OCI-LY1 (cell line): ENCODE measurements around the gene BTLA.
"Not testable (repeated sequence)": the region's sequence is repeated elsewhere in the genome, so short reads cannot be mapped to it uniquely, and the experiment has no call there.

ENCODE experiments used
- H2AFZ ChIP-seq: fragments of 200-600 bp; sonication (generic), shearing (Covaris generic); 2 replicates; pipeline ENCODE4 v1.6.0; 2014; ENCODE audit warnings: antibody characterized with exemption, mild to moderate bottlenecking, low read length
- H3F3A ChIP-seq: fragments of 200-600 bp; sonication (generic), shearing (Covaris generic); 2 replicates; pipeline ENCODE4 v1.6.0; 2014; ENCODE audit warnings: mild to moderate bottlenecking, antibody characterized with exemption, low read length, moderate library complexity; ENCODE audit not compliant: insufficient read depth
- H3K27ac ChIP-seq: fragments of 200-600 bp; sonication (generic); 2 replicates; pipeline ENCODE4 v1.5.1; 2014; ENCODE audit warnings: low read length, mixed run types, mild to moderate bottlenecking, low read depth; ENCODE audit not compliant: poor library complexity, severe bottlenecking
- H3K27me3 ChIP-seq: fragments of 200-600 bp; sonication (generic); 2 replicates; pipeline ENCODE4 v1.6.0; 2014; ENCODE audit warnings: antibody characterized with exemption, mild to moderate bottlenecking, low read length, moderate library complexity; ENCODE audit not compliant: insufficient read depth
- H3K36me3 ChIP-seq: fragments of 200-600 bp; sonication (generic); 2 replicates; pipeline ENCODE4 v1.6.1; 2014; ENCODE audit warnings: mild to moderate bottlenecking, antibody characterized with exemption, low read length, moderate library complexity, mixed read lengths; ENCODE audit not compliant: insufficient read depth
- H3K4me1 ChIP-seq: fragments of 200-600 bp; sonication (generic); 2 replicates; pipeline ENCODE4 v1.5.1; 2014; ENCODE audit warnings: mild to moderate bottlenecking, low read length, moderate library complexity; ENCODE audit not compliant: insufficient read depth, severe bottlenecking
- H3K4me2 ChIP-seq: fragments of 200-600 bp; sonication (generic), shearing (Covaris generic); 2 replicates; pipeline ENCODE4 v1.6.1; 2014; ENCODE audit warnings: low read length
- H3K4me3 ChIP-seq: fragments of 200-600 bp; sonication (generic); 2 replicates; pipeline ENCODE4 v1.5.1; 2014; ENCODE audit warnings: low read length, low read depth, mild to moderate bottlenecking, mixed read lengths; ENCODE audit not compliant: poor library complexity, severe bottlenecking
- H3K79me2 ChIP-seq: fragments of 200-600 bp; shearing (Covaris generic); 2 replicates; pipeline ENCODE4 v1.6.1; 2016; ENCODE audit warnings: mixed run types, low read length, mixed read lengths; ENCODE audit not compliant: insufficient read depth
- H3K9ac ChIP-seq: fragments of 200-600 bp; sonication (generic), shearing (Covaris generic); 2 replicates; pipeline ENCODE4 v1.6.1; 2014; ENCODE audit warnings: mild to moderate bottlenecking, low read length, mixed read lengths
- H3K9me2 ChIP-seq: fragments of 200-600 bp; sonication (generic), shearing (Covaris generic); 2 replicates; pipeline ENCODE4 v1.6.1; 2014; ENCODE audit warnings: low read depth, mild to moderate bottlenecking, low read length, mixed read lengths
- H3K9me3 ChIP-seq: fragments of 200-600 bp; shearing (Covaris generic); 2 replicates; pipeline ENCODE4 v1.6.1; 2014; ENCODE audit warnings: low read length, mixed read lengths
- H4K20me1 ChIP-seq: fragments of 200-600 bp; sonication (generic), shearing (Covaris generic); 2 replicates; pipeline ENCODE4 v1.6.0; 2016; ENCODE audit warnings: mild to moderate bottlenecking, low read length; ENCODE audit not compliant: insufficient read depth
- EZH2 ChIP-seq: fragments of 200-600 bp; sonication (generic), shearing (Covaris generic); IDR thresholded peaks from 2 replicates; pipeline ENCODE4 v1.8.0; 2017; ENCODE audit warnings: borderline replicate concordance, mixed run types, mild to moderate bottlenecking, antibody characterized with exemption, low read length, moderate library complexity, mixed read lengths
- TF ChIP-seq, protein P1 (sequence below): fragments of 200-600 bp; sonication (generic), shearing (Covaris generic); IDR thresholded peaks from 2 replicates; pipeline ENCODE4 v1.5.1; 2017; ENCODE audit warnings: mild to moderate bottlenecking, antibody characterized with exemption, low read length, moderate library complexity, mixed read lengths

The BTLA gene

DNA sequence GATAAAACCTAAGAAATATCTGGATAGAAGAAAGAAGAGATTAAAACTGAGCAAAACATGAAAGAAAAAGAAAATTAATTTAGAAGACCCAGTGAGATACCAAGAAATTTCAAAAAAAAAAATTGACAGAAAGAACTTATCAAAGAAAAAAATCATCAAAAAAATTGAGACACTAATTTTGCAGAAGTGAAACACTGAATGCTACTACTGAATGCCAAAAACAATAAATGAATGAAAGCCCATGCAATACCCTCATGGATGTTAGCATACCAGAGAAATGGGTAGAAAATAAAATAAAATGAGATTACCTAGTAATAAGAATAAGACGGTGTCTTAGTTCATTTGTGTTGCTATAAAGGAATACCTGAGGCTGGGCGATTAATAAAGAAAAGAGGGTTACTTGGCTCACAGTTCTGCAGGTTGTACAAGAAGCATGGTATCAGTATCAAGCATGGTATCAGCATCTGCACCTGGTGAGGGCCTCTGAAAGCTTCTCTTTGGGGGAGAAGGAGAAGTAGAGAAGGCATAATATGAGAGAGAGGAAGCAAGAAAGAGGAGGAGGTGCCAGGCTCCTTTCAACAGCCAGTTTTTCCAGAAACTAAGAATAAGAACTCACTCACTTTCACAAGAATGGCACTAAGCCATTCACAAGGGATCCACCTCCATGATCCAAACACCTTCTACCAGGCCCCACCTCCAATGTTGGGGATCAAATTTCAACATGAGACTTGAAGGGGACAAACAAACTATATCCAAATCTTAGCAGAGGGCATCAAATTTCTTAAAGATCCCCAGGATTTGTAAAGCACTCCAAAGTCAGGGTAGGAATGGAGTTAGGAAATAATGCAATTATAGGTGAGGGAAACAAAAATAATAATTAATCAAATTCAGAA lies 73.2 kb downstream of the BTLA start:
- peaks cover 12% of the 10 kb centered on the region for H3K4me1 ChIP-seq
- H3F3A ChIP-seq, result no peaks in the 10 kb centered on the region
- H3K79me2 ChIP-seq, result no peaks in the 10 kb centered on the region
- H2AFZ ChIP-seq, result no peak overlapping the region
- peak overlapping the region; percentile 46 for H3K27ac ChIP-seq
- H3K9me3 ChIP-seq, result no peaks in the 10 kb centered on the region
- H3K9me2 ChIP-seq, result no peaks in the 10 kb centered on the region
- H3K36me3 ChIP-seq, result no peaks in the 10 kb centered on the region
- no peak overlapping the region for H3K4me2 ChIP-seq
- no peaks in the 10 kb centered on the region for H4K20me1 ChIP-seq
- no peak overlapping the region for H3K9ac ChIP-seq
- no peaks in the 10 kb centered on the region for H3K27me3 ChIP-seq
- H3K4me3 ChIP-seq, result no peak overlapping the region
- TF ChIP-seq EZH2, result no peak
- TF ChIP-seq, protein P1, sequence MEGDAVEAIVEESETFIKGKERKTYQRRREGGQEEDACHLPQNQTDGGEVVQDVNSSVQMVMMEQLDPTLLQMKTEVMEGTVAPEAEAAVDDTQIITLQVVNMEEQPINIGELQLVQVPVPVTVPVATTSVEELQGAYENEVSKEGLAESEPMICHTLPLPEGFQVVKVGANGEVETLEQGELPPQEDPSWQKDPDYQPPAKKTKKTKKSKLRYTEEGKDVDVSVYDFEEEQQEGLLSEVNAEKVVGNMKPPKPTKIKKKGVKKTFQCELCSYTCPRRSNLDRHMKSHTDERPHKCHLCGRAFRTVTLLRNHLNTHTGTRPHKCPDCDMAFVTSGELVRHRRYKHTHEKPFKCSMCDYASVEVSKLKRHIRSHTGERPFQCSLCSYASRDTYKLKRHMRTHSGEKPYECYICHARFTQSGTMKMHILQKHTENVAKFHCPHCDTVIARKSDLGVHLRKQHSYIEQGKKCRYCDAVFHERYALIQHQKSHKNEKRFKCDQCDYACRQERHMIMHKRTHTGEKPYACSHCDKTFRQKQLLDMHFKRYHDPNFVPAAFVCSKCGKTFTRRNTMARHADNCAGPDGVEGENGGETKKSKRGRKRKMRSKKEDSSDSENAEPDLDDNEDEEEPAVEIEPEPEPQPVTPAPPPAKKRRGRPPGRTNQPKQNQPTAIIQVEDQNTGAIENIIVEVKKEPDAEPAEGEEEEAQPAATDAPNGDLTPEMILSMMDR, result no peak

- no peak overlapping the region for H3K9ac ChIP-seq
- no peaks in the 10 kb centered on the region for H3K27me3 ChIP-seq
- no peaks in the 10 kb centered on the region for H4K20me1 ChIP-seq
- H3F3A ChIP-seq, result no peaks in the 10 kb centered on the region
- no peaks in the 10 kb centered on the region for H3K36me3 ChIP-seq
- TF ChIP-seq, protein P1, result no peak
- no peak for TF ChIP-seq EZH2
- H3K79me2 ChIP-seq, result no peaks in the 10 kb centered on the region
- no peak overlapping the region; the same call in 1 of the 2 replicates for H2AFZ ChIP-seq
- no peaks in the 10 kb centered on the region for H3K9me3 ChIP-seq
- H3K27ac ChIP-seq, result no peak overlapping the region
- no peaks in the 10 kb centered on the region for H3K9me2 ChIP-seq
- H3K4me2 ChIP-seq, result no peak overlapping the region
- peaks cover 12% of the 10 kb centered on the region for H3K4me1 ChIP-seq
- no peak overlapping the region for H3K4me3 ChIP-seq
Measured at GRCh38 chr3:112425382-112425781, 73.9 kb downstream of the BTLA start.

- Histone ChIP-seq H3K9me2 (no peaks in the 10 kb centered on the region), H4K20me1 (no peaks in the 10 kb centered on the region), H3K4me3 (no peak overlapping the region), H3K36me3 (no peaks in the 10 kb centered on the region), H3F3A (no peaks in the 10 kb centered on the region), H3K27ac (no peak overlapping the region), H3K79me2 (no peaks in the 10 kb centered on the region), H3K9ac (no peak overlapping the region), H3K4me2 (no peak overlapping the region), H3K27me3 (no peaks in the 10 kb centered on the region), H2AFZ (no peak overlapping the region), H3K4me1 (peaks cover 12% of the 10 kb centered on the region), H3K9me3 (no peaks in the 10 kb centered on the region)
- no peak for TF ChIP-seq EZH2
- TF ChIP-seq, protein P1, result no peak
Measured at GRCh38 chr3:112424394-112424793, 74.9 kb downstream of the BTLA start.

GRCh38 chr3:112422921-112423320 lies 76.4 kb downstream of the BTLA start:
- H3F3A ChIP-seq, H3K9me2 ChIP-seq, H3K4me2 ChIP-seq, H3K9me3 ChIP-seq, H3K4me3 ChIP-seq, H3K27ac ChIP-seq, H3K36me3 ChIP-seq, H3K79me2 ChIP-seq, H3K9ac ChIP-seq, H3K27me3 ChIP-seq, H2AFZ ChIP-seq, H4K20me1 ChIP-seq: not testable (repeated sequence)
- H3K4me1 ChIP-seq, result peaks cover 12% of the 10 kb centered on the region

DNA sequence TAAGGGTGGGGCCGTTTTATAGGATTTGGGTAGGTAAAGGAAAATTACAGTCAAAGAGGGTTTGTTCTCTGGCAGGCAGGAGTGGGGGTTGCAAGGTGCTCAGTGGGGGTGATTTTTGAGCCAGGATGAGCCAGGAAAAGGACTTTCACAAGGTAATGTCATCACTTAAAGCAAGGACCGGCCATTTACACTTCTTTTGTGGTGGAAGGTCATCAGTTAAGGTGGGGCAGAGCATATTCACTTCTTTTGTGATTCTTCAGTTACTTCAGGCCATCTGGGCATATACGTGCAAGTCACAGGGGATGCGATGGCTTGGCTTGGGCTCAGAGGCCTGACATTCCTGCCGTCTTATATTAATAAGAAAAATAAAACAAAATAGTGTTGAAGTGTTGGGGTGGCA lies 80.7 kb downstream of the BTLA start:
- H4K20me1 ChIP-seq, H3K9me3 ChIP-seq, H3K27me3 ChIP-seq, H3K9ac ChIP-seq, H3K27ac ChIP-seq, H3K4me3 ChIP-seq, H3K4me2 ChIP-seq, H3K36me3 ChIP-seq, H2AFZ ChIP-seq, H3K79me2 ChIP-seq, H3K9me2 ChIP-seq, H3F3A ChIP-seq, H3K4me1 ChIP-seq: not testable (repeated sequence)
